Diencephalon (tissue), 1 donor: ENCODE data around the gene PHF12. TPM values are rescaled to one million over a fixed set of nuclear protein-coding genes. Genes with fewer than 3 reads are reported as not detected.

Source experiments
- total RNA-seq: library from RNA; depleted of rRNA; stranded (reverse); fragments of >200 nt; gene quantifications from one replicate; pipeline ENCODE4 v1.2.3, GENCODE V29; 2014

Gene PHF12
- 33.2 TPM for total RNA-seq

DNA sequence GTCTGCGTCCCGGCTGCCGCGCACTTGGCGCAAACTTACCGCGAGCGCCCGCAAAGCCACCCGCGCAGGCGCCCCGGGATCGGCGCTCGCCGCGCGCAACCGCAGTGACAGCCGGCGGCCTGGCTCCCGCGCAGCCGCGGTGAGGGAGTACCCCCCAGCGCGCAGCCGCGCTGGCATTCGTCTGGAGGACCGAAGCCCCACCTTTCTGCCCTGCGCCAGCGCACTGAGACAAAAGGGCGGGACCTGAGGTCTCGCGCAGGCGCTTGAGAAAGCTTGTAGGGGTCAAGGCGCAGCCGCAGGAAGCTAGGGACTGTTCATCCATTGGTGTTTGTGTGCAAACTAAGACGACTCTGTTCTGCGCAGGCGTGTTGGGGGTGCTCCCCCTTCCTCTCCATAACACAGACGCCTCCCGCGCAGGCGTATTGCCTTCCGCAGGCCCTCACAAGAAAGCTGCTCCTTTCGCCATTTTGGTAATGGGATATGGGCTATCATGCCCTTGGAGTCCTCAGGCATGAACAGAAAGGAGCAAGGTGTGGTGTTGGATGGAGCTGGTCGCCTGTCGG lies at the start of gene PHF12:
Gene PHF12, minus strand, starts transcription at position 91 of the 563 bp plus-strand sequence. CDS start 558 bp downstream, outside the sequence.

DNA sequence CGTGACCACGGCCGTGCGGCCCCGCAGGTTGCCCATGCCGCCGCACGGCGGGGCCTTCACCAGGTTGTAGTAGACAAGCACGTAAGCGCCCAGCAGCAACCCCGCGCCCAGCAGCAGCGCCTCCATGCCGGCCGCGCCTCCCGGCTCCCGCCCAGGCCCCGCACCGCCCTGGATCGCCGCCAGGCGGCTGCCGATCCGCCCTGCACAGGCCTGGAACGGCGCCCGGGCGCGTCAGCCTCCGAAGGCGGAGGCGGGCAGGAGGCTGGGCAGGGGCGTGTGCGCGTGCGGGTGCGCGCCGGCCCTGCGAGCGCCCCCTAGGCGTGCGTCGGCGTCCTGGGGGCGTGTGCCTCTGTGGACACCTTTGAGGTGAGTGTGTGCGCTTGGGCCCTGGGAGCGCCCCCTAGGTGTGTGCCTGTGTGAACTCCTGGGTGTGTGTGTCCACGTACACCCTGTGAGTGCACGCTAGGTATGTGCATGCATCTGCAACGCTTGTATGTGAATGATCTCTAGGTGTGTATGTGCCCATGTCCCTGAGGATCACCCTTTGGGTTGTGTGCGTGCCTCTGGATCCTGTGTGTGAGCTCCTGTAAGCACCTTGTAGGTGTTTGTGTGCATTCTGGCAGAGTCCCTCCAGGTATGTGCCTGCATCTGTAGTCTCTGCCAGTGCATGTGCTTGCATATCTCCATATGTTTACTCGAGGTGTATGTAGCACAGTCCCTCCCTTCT lies 48.3 kb downstream of the PHF12 start, which contains the start of gene DHRS13:
Gene DHRS13, minus strand, starts transcription at position 261 of the 727 bp plus-strand sequence. Its CDS starts 135 bp downstream, at position 126.

DNA sequence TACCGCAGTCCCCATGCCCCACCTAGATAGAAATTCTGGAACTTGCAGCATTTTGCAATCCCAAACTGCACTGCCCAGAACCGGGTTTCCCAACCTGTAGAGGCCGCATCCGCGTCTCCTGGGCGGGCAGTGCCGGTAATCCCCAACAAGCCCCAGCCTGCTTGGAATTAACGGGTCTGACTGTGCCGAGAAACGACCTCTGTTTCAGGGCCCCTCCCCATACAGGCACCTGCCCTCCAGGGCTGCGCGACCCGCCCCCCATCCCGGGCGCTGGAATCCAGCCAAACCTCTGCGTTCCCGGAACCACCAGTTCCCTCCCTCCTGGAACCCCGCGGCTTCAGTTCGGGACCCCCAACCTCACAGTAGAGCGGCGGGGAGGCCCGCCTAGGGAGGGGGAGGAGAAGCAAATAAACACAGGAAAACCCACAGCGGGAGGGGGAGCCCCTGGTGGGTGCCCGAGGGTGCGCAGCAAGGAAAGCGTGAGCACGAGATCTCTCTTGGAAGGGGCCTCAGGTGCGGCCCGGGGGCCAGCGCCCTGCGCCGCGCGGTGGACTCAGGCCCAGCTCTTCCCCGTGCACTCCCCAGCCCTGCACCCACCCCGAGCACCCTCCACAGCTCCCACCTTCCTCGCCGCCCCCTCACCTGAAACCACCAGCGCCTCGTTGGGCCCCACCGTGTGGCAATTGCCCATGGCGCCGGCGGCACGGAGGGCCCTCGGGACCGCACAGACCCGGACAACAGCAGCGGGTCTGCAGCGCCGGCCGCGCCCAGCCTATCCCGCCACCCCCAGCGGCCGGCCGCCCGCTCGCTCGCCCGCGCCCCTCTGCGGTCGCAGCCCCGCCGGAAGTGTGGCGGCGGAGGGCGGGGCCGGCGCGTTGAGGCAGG lies 54.2 kb downstream of the PHF12 start, which contains the start of gene FLOT2:
Gene FLOT2, minus strand, starts transcription at position 850 of the 885 bp plus-strand sequence. Its CDS starts 159 bp downstream, at position 691.

Other genes with a start within 250 kb of the PHF12 start
- gene PROCA1, start 239.6 kb downstream of the PHF12 start, total RNA-seq: 5.5 TPM
- 21.2 TPM for gene RAB34, start 233.7 kb downstream of the PHF12 start, total RNA-seq
- gene RPL23A, start 231.5 kb downstream of the PHF12 start, total RNA-seq: 340 TPM
- gene TLCD1, start 225.3 kb downstream of the PHF12 start, total RNA-seq: 1.6 TPM
- 0.92 TPM for gene NEK8, start 222.7 kb downstream of the PHF12 start, total RNA-seq
- 39.7 TPM for gene TRAF4, start 207.5 kb downstream of the PHF12 start, total RNA-seq
- 7.8 TPM for gene FAM222B, start 108.7 kb downstream of the PHF12 start, total RNA-seq
- gene ERAL1, start 96.5 kb downstream of the PHF12 start, total RNA-seq: 26.8 TPM
- 36.7 TPM for gene FLOT2, start 53.8 kb downstream of the PHF12 start, total RNA-seq
- 40.4 TPM for gene DHRS13, start 48.4 kb downstream of the PHF12 start, total RNA-seq
- 31.1 TPM for gene SEZ6, start 54.5 kb upstream of the PHF12 start, total RNA-seq
- 10.1 TPM for gene PIPOX, start 91.6 kb upstream of the PHF12 start, total RNA-seq
- 70.8 TPM for gene MYO18A, start 228.9 kb upstream of the PHF12 start, total RNA-seq